ENCODE results near the gene PMVK.

- TF ChIP-seq POLR2AphosphoS5 (IDR thresholded peaks at IDR 0.05; ENCODE audit: insufficient read depth in 1 of 2, low read depth in 1 of 2), result no peak
- TF ChIP-seq CTCF (IDR thresholded peaks at IDR 0.05), result no peak
These were observed 21.5 kb upstream of the PMVK start for GRCh38 chr1:154958036-154958435.
